GM21529 (cell line): ENCODE data around the gene RING1.
"Not testable (repeated sequence)": the region's sequence is repeated elsewhere in the genome, so short reads cannot be mapped to it uniquely, and the experiment has no call there.

Experiments
- ATAC-seq: cut with Tn5 transposase; IDR thresholded peaks from one replicate; pipeline ENCODE4 v1.9.1; 2021; ENCODE audit not compliant: unreplicated experiment

Gene RING1

GRCh38 chr6:33205191-33206026 lies 2.9 kb upstream of the RING1 start:
- no peak for ATAC-seq

- no peak for ATAC-seq
These were observed 2.1 kb upstream of the RING1 start for GRCh38 chr6:33206027-33206863.

- no peak for ATAC-seq
These were observed 1.3 kb upstream of the RING1 start for GRCh38 chr6:33206864-33207551.

- no peak for ATAC-seq
These were observed 679 bp upstream of the RING1 start for GRCh38 chr6:33207552-33208090.

GRCh38 chr6:33209856-33210255 lies 1.6 kb downstream of the RING1 start:
- ATAC-seq: no peak

GRCh38 chr6:33211136-33211535 lies 2.8 kb downstream of the RING1 start:
- ATAC-seq: no peak

- ATAC-seq: no peak
These were observed 3.5 kb downstream of the RING1 start for GRCh38 chr6:33211666-33212422.

GRCh38 chr6:33212857-33213165 lies 4.5 kb downstream of the RING1 start:
- ATAC-seq: no peak

- no peak for ATAC-seq
These were observed 5.1 kb downstream of the RING1 start for GRCh38 chr6:33213166-33213988.

GRCh38 chr6:33213989-33214335 lies 5.7 kb downstream of the RING1 start:
- no peak for ATAC-seq

- ATAC-seq: no peak
These were observed 7.2 kb downstream of the RING1 start for GRCh38 chr6:33215271-33216116.

- ATAC-seq: no peak
These were observed 7.9 kb downstream of the RING1 start for GRCh38 chr6:33216117-33216649.

GRCh38 chr6:33217246-33217645 lies 8.9 kb downstream of the RING1 start:
- no peak for ATAC-seq

- ATAC-seq: no peak
These were observed 9.4 kb downstream of the RING1 start for GRCh38 chr6:33217681-33218080.

- ATAC-seq: not testable (repeated sequence)
These were observed 18.3 kb downstream of the RING1 start for GRCh38 chr6:33226503-33227120.

GRCh38 chr6:33235221-33235634 lies 26.9 kb downstream of the RING1 start:
- no peak for ATAC-seq

- no peak for ATAC-seq
These were observed 28.0 kb downstream of the RING1 start for GRCh38 chr6:33236328-33236727.

GRCh38 chr6:33236852-33237251 lies 28.6 kb downstream of the RING1 start:
- ATAC-seq: no peak
